ENCODE results near the gene HERC2.
"Not testable (repeated sequence)": the region's sequence is repeated elsewhere in the genome, so short reads cannot be mapped to it uniquely, and the experiment has no call there.

GRCh38 chr15:28321358-28322078, 461 bp downstream of the HERC2 start:
- not testable (repeated sequence) for TF ChIP-seq MAX, CTCF (IDR thresholded peaks at IDR 0.05; ENCODE audit: low read depth, low read length)
